HepG2 (cell line): ENCODE data around the gene TRIM2. TPM values are rescaled to one million over a fixed set of nuclear protein-coding genes. Genes with fewer than 3 reads are reported as not detected.

ENCODE experiments used
- ATF7 ChIP-seq, 2 experiments: fragments of 450-650 bp in 1 of 2; sonication (generic) in 1 of 2; formaldehyde crosslinking in 1 of 2; IDR thresholded peaks; 2 replicates each; pipeline versions ENCODE4 v1.4.0 to v1.6.1; 2016 to 2020; ENCODE audit warnings: antibody characterized with exemption in 1 of 2, mild to moderate bottlenecking in 1 of 2, missing genetic modification reagents in 1 of 2
- ATM ChIP-seq: fragments of 450-650 bp; IDR thresholded peaks from 2 replicates; pipeline ENCODE4 v1.7.1; 2017; ENCODE audit warnings: mild to moderate bottlenecking, borderline replicate concordance
- FOXA3 ChIP-seq: IDR thresholded peaks from 2 replicates; pipeline ENCODE4 v1.6.1; 2016; ENCODE audit warnings: missing genetic modification reagents, missing compliant biosample characterization
- HNF4G ChIP-seq, 2 experiments: sonication (generic) in 1 of 2; formaldehyde crosslinking in 1 of 2; IDR thresholded peaks; 2 replicates each; pipeline versions ENCODE4 v1.4.0 to v1.6.1; 2011 to 2020; ENCODE audit warnings: borderline replicate concordance in 2 of 2, low read depth in 2 of 2, mild to moderate bottlenecking in 2 of 2, low read length in 1 of 2, missing genetic modification reagents in 1 of 2, moderate library complexity in 1 of 2
- KLF13 ChIP-seq: sonication (generic); formaldehyde crosslinking; IDR thresholded peaks from 2 replicates; pipeline ENCODE4 v1.4.0; 2020; ENCODE audit warnings: mild to moderate bottlenecking, missing genetic modification reagents
- NR2F6 ChIP-seq, 2 experiments: IDR thresholded peaks; 2 replicates each; pipeline ENCODE4 v1.6.1; 2016; ENCODE audit warnings: antibody characterized with exemption in 1 of 2, mild to moderate bottlenecking in 1 of 2
- NRL ChIP-seq: sonication (generic); formaldehyde crosslinking; IDR thresholded peaks from 2 replicates; pipeline ENCODE4 v1.5.0; 2020; ENCODE audit warnings: missing genetic modification reagents, mild to moderate bottlenecking, moderate library complexity, borderline replicate concordance
- POLR2AphosphoS5 ChIP-seq: IDR thresholded peaks from 2 replicates; pipeline ENCODE4 v1.6.1; 2012; ENCODE audit warnings: low read depth, low read length
- SRY ChIP-seq: sonication (generic); formaldehyde crosslinking; IDR thresholded peaks from 2 replicates; pipeline ENCODE4 v1.8.0; 2022; ENCODE audit warnings: mild to moderate bottlenecking, missing genetic modification reagents
- TBL1XR1 ChIP-seq: fragments of 150-350 bp; IDR thresholded peaks from 2 replicates; pipeline ENCODE4 v1.6.1; 2014; ENCODE audit warnings: borderline replicate concordance, low read length; ENCODE audit not compliant: partially characterized antibody
- TEAD2 ChIP-seq: sonication (generic); formaldehyde crosslinking; IDR thresholded peaks from 2 replicates; pipeline ENCODE4 v1.9.0; 2021; ENCODE audit warnings: missing genetic modification reagents
- ZBTB38 ChIP-seq: sonication (generic); formaldehyde crosslinking; IDR thresholded peaks from 2 replicates; pipeline ENCODE4 v1.5.1; 2020; ENCODE audit warnings: mild to moderate bottlenecking, missing genetic modification reagents
- ZNF121 ChIP-seq: sonication (generic); formaldehyde crosslinking; IDR thresholded peaks from 2 replicates; pipeline ENCODE4 v1.5.0; 2020; ENCODE audit warnings: mild to moderate bottlenecking, missing genetic modification reagents
- ZNF3 ChIP-seq: IDR thresholded peaks from 2 replicates; pipeline ENCODE4 v1.7.0; 2017; ENCODE audit warnings: inconsistent platforms
- ZNF34 ChIP-seq: sonication (generic); formaldehyde crosslinking; IDR thresholded peaks from 2 replicates; pipeline ENCODE4 v1.4.0; 2020; ENCODE audit warnings: mild to moderate bottlenecking, missing genetic modification reagents, borderline replicate concordance
- ZNF782 ChIP-seq: sonication (generic); formaldehyde crosslinking; IDR thresholded peaks from 2 replicates; pipeline ENCODE4 v1.4.0; 2020; ENCODE audit warnings: missing genetic modification reagents, mild to moderate bottlenecking, borderline replicate concordance
- polyA plus RNA-seq, 8 experiments: library from polyadenylated mRNA; depleted of rRNA in 3 of 8; stranded (reverse) in 7 of 8; unstranded in 1 of 8; fragments of >200 nt; fragmentation: Illumina TruSeq in 4 of 8; extraction: Trizol in 4 of 8; gene quantifications; 2 replicates each; pipeline versions ENCODE4 v1.2.1 to v1.2.3, GENCODE V29; 2011 to 2016; ENCODE audit warnings: low read depth in 4 of 8, missing spikeins in 1 of 8, mixed read lengths in 1 of 8; ENCODE audit not compliant: insufficient read depth in 1 of 8
- total RNA-seq, 5 experiments: library from RNA; depleted of rRNA; stranded (reverse); fragments of >200 nt; fragmentation: Illumina TruSeq; extraction: Trizol; gene quantifications; 2 replicates each; pipeline ENCODE4 v1.2.3, GENCODE V29; 2016; ENCODE audit warnings: low read depth in 1 of 5
- TF ChIP-seq, protein P1 (sequence below): sonication (generic); formaldehyde crosslinking; IDR thresholded peaks from 2 replicates; pipeline ENCODE4 v1.5.0; 2020; ENCODE audit warnings: missing genetic modification reagents
- TF ChIP-seq, protein P2 (sequence below): sonication (generic); formaldehyde crosslinking; IDR thresholded peaks from 2 replicates; pipeline ENCODE4 v1.4.0; 2020; ENCODE audit warnings: mild to moderate bottlenecking, missing genetic modification reagents
- TF ChIP-seq, protein P3 (sequence below): sonication (generic); formaldehyde crosslinking; IDR thresholded peaks from 2 replicates; pipeline ENCODE4 v1.4.0; 2020; ENCODE audit warnings: mild to moderate bottlenecking, missing genetic modification reagents

TRIM2 gene
- total and polyA plus RNA-seq, 2 of the 13 experiments (the other 11 are each of a cell fraction or from before 2014, with no cell fraction given): 2.1 to 4.2 TPM

DNA sequence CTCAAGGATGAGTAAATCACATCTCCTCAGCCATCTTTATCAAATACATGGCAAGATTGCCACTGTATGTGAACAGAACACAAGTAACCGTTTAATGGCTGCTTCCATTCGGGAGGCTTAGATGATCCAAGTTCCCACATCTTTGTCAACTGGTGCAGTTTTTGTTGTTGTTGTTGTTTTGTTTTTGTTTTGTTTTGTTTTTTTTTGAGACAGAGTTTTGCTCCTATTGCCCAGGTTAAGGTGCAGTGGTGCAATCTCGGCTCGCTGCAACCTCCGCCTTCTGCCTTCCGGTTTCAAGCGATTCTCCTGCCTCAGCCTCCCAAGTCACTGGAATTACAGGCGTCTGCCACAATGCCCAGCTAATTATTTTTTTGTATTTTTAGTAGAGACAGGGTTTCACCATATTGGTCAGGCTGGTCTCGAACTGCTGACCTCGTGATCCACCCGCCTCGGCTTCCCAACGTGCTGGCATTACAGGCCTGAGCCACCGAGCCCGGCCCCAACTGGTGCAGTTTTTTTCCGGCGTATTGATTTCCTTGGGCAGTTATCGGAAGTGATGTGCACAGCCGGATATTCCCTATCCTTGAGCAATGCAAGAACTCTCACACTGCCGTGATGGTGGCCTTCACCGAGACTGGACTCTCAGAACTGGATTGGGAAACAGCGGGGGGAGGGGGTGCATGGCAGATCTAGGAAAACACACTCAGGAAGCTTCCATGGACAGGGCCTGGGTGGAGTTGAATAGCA is 29.2 kb upstream of the TRIM2 start (continued):
- no peak for TF ChIP-seq TBL1XR1
- peak; percentile 64 for TF ChIP-seq FOXA3 (CRISPR knock-in tag)
- TF ChIP-seq ATM: no peak
- TF ChIP-seq NR2F6 (IDR thresholded peaks at IDR 0.05): no peak
- TF ChIP-seq NR2F6 (CRISPR knock-in tag; IDR thresholded peaks at IDR 0.05): 0 out of 2 replicates have a peak, but pooled peaks have one; percentile 21
- no peak for TF ChIP-seq ZNF3 (CRISPR knock-in tag)
- TF ChIP-seq ZBTB38 (CRISPR knock-in tag): peak; percentile 68
- TF ChIP-seq TEAD2 (CRISPR knock-in tag): no peak
- TF ChIP-seq ZNF782 (CRISPR knock-in tag): no peak
- 0 out of 2 replicates have a peak, but pooled peaks have one; percentile 24 for TF ChIP-seq ZNF34 (CRISPR knock-in tag)
- TF ChIP-seq, protein P1, sequence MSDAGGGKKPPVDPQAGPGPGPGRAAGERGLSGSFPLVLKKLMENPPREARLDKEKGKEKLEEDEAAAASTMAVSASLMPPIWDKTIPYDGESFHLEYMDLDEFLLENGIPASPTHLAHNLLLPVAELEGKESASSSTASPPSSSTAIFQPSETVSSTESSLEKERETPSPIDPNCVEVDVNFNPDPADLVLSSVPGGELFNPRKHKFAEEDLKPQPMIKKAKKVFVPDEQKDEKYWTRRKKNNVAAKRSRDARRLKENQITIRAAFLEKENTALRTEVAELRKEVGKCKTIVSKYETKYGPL (CRISPR knock-in tag): no peak
- no peak for TF ChIP-seq POLR2AphosphoS5
- TF ChIP-seq ATF7 (IDR thresholded peaks at IDR 0.05): no peak
- TF ChIP-seq ATF7 (CRISPR knock-in tag; IDR thresholded peaks at IDR 0.05): peak; percentile 63; the same call in 1 of the 2 replicates
- TF ChIP-seq, protein P2, sequence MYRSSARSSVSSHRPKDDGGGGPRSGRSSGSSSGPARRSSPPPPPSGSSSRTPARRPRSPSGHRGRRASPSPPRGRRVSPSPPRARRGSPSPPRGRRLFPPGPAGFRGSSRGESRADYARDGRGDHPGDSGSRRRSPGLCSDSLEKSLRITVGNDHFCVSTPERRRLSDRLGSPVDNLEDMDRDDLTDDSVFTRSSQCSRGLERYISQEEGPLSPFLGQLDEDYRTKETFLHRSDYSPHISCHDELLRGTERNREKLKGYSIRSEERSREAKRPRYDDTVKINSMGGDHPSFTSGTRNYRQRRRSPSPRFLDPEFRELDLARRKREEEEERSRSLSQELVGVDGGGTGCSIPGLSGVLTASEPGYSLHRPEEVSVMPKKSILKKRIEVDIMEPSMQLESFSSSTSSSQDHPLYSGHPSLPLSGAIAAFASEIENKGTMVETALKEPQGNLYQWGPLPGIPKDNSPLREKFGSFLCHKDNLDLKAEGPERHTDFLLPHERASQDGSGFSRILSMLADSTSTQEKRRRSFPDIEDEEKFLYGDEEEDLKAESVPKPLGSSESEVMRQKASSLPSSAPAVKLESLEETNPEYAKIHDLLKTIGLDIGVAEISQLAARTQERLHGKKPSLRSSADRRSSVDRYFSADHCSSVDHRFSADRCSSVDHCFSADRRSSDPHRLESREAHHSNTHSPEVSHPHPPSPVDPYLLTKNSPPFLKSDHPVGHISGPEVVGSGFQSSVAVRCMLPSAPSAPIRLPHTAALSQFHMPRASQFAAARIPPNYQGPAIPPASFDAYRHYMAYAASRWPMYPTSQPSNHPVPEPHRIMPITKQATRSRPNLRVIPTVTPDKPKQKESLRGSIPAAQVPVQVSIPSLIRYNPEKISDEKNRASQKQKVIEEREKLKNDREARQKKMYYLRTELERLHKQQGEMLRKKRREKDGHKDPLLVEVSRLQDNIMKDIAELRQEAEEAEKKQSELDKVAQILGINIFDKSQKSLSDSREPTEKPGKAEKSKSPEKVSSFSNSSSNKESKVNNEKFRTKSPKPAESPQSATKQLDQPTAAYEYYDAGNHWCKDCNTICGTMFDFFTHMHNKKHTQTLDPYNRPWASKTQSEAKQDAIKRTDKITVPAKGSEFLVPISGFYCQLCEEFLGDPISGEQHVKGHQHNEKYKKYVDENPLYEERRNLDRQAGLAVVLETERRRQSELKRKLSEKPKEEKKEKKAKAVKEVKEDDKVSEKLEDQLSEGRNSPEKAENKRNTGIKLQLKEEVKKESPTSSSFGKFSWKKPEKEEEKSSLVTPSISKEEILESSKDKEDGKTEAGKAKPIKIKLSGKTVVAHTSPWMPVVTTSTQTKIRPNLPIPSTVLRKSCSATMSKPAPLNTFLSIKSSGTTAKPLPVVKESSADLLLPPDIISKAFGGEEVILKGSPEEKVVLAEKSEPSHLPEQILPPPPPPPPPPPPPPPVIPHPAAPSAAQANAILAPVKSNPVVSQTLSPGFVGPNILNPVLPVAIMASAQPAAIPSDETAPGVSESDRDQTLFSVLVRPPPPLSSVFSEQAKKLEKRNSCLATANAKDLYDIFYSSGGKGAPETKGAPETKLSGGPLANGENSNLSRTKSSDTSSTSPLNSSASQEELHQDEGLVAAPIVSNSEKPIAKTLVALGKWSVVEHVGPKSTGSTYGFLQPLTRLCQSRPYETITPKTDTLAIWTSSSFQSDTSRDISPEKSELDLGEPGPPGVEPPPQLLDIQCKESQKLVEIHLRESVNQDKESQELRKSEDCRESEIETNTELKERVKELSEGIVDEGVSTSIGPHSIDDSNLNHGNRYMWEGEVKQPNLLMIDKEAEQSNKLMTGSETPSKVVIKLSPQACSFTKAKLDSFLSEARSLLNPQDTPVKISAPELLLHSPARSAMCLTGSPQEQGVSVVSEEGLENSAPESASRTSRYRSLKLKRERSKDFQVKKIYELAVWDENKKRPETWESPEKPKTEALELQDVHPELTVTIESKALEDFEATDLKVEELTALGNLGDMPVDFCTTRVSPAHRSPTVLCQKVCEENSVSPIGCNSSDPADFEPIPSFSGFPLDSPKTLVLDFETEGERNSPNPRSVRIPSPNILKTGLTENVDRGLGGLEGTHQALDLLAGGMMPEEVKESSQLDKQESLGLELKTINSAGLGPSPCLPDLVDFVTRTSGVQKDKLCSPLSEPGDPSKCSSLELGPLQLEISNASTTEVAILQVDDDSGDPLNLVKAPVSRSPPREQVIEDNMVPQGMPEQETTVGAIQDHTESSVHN (CRISPR knock-in tag): no peak
- TF ChIP-seq, protein P3, sequence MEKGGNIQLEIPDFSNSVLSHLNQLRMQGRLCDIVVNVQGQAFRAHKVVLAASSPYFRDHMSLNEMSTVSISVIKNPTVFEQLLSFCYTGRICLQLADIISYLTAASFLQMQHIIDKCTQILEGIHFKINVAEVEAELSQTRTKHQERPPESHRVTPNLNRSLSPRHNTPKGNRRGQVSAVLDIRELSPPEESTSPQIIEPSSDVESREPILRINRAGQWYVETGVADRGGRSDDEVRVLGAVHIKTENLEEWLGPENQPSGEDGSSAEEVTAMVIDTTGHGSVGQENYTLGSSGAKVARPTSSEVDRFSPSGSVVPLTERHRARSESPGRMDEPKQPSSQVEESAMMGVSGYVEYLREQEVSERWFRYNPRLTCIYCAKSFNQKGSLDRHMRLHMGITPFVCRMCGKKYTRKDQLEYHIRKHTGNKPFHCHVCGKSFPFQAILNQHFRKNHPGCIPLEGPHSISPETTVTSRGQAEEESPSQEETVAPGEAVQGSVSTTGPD (CRISPR knock-in tag): peak; percentile 89
- TF ChIP-seq KLF13 (CRISPR knock-in tag): no peak
- TF ChIP-seq HNF4G (IDR thresholded peaks at IDR 0.05; ENCODE audit: borderline replicate concordance, low read depth, low read length): no peak
- TF ChIP-seq HNF4G (CRISPR knock-in tag; IDR thresholded peaks at IDR 0.05; ENCODE audit: borderline replicate concordance, low read depth): no peak
- TF ChIP-seq SRY (CRISPR knock-in tag): peak; percentile 59; the same call in 1 of the 2 replicates
- no peak for TF ChIP-seq ZNF121 (CRISPR knock-in tag)
- TF ChIP-seq NRL (CRISPR knock-in tag): peak; percentile 64; the same call in 1 of the 2 replicates
